Erythroblast (primary cell): ENCODE measurements around the gene FZD8.

Experiments
- GATA1 ChIP-seq: IDR thresholded peaks from 2 replicates; pipeline ENCODE4 v1.6.1; 2011; ENCODE audit warnings: low read depth, mild to moderate bottlenecking, control low read depth, low read length, moderate library complexity
- POLR2A ChIP-seq: IDR thresholded peaks from 2 replicates; pipeline ENCODE4 v1.6.1; 2011; ENCODE audit warnings: mild to moderate bottlenecking, low read length

GRCh38 chr10:35675846-35676245 is 33.8 kb upstream of the FZD8 start:
- TF ChIP-seq POLR2A (no peak), GATA1 (no peak)
